RKO (cell line): ENCODE data around the gene FMN1.

ENCODE experiments used
- DNase-seq: peaks from one replicate; pipeline ENCODE4 v3.0.0-alpha.2; 2016; ENCODE audit warnings: low spot score

The FMN1 gene

DNA sequence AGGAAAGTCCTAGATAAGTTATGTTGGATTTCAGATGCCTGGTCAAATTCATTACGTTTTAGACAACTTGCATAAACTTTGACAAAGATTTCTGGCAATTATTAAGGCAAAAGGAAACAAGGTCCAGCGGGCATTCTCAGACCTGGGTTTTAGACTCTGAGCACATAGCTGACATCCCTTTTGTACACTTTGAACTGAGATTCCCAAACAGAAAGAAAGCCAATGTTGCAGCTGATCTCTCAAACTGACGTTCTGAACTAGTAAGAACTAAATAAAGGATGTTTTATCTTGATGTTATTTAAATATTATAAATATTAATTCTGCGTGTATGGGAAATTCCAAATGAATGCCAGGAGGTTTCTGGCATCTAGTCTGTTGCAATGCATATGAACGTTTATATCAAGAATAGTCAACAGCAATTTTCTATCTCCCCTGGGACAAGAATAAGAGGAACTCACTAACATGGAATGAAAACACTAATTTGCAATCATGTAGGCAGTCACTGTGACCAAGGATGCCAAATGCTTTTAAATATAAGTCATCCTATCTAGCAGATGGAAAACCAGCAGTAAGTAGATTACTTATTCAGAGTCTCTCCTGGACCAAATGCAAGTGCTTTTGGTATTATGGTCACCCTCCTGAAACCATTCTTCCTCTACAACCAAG lies 274.6 kb downstream of the FMN1 start:
- DNase-seq, result no peak

DNA sequence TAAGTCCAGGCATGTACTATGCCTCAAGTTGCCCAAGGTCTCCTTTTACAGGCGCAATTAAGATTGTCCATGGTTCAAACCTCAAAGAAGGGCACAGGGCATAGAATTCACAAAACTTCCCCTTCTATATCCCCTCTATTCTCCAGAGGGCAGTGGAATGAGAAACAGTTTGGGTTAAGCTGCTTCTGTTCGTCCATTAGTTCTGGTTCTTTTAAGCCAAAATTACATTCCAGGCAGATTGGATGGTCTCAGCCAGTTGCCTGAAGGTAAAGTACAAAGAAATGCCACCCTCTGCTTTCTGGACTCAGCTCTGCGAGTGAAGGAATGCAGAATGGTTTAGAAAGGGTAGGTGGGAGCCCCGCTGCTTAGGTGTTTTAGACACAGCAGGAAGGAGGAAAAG lies 276.0 kb downstream of the FMN1 start:
- no peak for DNase-seq

DNA sequence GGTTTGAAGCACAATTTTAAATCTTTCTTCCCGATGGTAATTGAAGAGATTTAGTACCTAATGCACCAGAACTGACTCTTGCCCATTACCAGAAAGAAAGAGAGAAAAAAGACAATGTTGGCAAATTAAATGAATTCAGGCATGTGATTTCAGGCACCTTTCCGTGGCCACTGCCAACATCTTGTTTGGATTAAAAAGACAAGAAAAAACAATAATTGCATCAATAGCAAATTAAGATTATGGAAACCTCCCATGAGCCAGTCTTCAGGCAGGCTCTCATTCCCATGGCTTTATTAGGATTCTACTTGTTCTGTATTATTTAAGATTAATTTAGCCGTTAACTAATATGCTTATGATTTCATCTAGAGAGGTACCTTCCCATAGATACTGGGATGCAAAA lies 283.7 kb downstream of the FMN1 start:
- no peak for DNase-seq

DNA sequence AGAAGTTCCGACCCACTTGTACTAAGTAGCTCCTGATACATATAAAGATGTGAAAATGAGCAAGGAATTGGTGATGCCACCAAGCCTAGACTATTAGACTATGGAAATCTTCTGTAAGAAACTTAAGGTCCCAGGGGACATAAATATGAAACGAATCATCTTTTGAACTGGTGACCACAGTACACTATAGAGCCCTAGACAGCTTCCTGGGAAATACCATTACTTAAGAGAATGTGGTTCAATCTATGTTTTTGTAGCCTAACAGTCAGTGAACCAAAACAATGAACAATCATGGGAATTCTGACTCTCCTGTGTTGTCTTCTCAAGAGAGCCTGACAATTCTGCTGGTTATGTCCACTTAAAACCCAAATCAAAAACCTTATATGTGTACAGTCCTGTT lies 285.1 kb downstream of the FMN1 start:
- no peak for DNase-seq

DNA sequence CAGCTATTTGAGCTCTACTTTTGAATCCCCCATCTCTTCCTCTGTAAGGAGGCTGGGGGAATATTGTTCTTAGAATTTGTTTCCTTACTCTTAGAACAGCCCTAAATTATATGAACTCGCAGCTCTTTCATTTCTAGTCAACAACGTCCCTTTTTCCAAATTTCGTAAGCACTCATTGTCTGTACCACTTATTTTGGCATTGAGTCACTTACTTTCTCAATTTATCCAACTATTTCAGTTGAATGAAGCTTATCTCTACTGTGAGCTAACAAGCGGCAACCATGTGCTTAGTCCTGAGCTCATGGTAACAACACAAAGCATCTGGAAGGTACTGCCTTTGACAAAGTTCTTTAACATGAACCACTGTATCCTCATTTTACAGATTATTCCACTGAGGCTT lies 285.6 kb downstream of the FMN1 start:
- no peak for DNase-seq

DNA sequence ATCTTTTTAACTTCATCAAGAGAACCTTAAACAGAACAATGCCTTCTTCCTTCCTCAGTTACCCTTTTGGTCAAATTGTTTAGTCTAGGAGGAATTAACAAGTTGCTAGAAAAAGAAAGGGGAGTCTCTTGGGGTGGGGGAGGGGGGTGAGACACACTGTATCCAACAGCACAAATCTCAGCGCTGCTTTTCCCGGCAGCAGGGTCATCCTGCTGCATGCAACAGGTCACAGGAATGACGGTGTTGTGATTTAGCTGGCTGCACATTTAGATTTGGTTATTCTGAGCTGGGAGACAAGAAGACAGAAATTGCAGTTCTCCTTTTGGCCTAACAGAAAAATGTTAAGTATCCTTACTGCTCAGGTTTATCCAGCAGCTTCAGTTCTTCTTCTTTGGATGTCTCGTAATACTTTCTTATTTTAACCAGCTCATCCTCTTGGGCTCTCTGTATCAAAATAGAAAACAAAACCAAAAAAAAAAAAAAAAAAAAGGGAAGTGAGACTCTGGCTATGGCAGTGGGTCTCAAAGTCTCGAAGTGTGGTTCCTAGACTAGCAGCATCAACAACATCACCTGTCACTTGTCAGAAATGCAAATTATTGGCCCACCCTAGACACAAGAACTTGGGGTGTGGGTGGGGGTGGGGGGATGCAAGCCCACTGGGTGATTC lies 286.2 kb downstream of the FMN1 start:
- DNase-seq, result no peak

DNA sequence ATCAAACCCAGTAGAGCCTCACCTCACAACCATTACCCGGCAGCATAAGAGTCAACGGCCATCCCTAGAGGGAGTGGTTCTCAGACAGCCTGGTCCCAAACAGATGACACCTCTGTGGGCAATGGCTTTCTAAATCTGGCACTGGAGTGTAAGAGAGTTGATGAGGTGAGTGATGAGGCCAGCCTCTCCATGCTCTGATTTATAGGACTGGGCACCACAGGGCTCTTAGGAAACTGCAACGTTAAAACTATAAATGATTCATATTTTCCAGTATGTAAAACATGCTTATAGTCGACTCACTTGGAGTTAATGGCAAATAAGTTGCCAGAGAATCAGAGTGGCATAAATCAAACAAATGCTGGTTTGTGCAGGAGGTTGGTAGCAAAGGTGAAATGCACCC lies 289.0 kb downstream of the FMN1 start:
- DNase-seq, result peak; percentile 14

DNA sequence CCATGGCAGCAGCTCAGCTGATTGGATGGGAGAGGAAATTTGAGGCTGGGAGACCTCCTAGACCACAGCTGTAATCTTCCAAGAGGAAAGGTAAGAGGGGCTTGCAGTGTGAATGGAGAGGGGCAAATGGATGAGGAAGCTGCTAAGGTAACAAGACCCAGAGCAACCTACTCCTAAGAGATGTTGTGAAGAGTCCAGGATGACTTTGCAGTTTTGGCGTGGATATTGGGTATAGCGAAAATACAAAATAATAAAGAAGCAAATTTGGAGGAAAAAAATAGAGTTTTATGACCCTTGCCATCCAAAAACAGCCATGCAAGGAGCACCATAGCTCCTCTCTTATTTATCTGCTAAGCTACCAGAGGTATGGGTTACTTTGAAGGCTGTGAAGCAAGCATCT lies 290.1 kb downstream of the FMN1 start:
- no peak for DNase-seq

DNA sequence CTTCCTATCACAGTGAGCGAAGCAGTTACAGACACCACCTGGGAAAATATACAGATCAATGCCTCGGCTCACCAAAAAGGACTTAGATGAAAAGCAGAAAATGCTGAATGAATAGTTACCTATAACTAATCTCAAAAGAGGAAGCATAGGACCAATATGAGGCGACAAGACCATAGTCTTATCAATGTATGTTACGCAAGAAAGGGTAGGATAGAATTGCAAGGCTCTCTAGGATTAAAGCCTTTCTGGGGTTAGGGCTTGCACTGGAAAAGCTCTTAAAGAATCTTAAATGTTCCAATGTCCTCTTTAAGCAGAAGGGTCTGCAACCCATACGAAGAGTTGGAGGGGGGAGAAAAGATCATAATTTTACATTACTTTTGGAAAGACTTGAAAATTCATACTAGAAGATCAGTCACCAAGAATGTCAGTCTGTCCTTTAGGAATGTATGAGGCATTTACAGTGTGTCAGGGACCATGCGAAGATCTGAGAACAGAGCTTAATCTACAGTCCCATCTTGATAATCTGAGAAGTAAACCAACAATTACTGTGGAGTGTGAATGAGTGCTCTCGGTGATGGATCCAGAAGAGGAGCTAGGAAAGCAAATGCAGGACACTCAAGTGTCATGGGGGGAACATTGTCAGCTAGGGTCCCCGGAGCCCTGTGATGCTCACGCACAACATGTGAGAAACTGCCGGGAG lies 290.8 kb downstream of the FMN1 start:
- no peak for DNase-seq

DNA sequence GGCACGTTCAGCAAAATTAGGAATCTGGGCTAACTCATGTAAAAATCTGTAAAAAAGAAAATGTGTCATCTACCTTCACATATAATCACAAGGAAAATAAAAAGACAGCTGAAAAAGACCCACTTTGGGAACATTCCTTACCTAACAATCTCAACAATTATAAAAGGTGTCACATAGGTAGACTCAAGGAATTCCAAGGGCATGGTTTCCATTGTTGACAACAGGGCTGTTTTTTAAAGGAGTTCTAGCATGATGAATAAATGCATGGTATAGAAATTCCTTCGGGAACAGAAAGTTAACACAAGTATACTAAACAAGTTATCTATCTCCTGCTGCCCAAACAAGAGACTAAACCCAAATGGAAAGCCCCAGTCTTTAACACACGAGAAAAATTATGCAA lies 292.5 kb downstream of the FMN1 start:
- DNase-seq, result no peak

DNA sequence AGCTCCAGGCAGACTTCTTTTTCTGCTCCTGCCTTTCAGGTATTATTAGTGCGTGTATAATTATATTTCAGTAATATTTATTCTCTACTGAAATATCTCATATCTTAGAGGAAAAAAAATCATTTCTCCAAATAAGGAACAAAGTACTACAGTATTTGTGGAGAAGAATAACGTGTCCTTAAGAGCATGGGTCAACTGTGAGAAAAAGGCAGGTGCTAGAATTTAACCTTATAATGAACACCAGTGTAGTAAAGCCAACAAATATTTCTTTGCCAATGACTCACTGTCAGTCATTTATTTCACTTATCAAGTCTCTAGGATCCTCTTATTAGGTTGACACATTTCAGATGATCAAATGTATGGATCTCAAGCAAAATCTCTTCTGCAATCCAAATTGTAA lies 293.3 kb downstream of the FMN1 start:
- DNase-seq, result no peak

DNA sequence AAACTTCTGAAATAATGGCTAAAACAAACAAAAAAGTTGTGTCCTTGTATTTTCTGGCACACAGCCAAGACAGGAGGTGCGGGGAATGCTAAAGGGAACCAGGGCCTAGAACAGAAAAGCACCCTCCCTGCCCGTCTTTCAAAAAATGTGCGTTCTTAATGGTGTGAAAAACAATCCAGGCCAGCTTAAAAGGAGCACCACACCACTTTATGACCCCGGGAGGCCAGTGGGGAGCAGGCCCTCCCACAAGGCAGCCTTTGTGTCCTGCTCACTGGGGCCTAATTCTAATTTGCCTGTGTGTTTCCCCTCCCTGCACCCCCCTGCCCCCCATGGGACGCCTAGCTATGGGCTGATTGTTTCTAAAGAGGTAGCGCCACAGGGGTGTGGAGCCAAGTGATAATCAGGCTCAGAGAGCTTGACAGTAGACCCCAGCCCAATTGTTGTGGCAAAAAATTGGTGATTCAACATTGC lies 295.4 kb downstream of the FMN1 start:
- DNase-seq, result no peak

DNA sequence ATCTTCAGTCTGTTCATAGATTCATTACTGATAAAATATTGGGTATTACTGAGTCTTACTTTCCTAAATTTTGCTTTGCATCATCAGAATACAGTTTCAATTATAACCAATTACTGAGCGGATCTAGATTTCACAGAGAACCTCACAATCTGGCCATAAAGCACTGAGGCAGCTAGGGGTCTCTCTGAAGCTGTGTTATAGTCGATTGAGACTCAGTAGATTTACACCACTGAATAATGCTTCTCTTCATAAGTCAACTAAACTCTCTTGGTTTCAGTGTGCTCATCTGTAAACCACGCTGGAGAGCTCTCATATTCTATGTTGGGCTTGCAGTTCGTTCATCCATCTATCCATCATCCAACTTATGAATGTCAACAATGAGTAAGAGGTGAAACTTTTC lies 296.1 kb downstream of the FMN1 start:
- no peak for DNase-seq

DNA sequence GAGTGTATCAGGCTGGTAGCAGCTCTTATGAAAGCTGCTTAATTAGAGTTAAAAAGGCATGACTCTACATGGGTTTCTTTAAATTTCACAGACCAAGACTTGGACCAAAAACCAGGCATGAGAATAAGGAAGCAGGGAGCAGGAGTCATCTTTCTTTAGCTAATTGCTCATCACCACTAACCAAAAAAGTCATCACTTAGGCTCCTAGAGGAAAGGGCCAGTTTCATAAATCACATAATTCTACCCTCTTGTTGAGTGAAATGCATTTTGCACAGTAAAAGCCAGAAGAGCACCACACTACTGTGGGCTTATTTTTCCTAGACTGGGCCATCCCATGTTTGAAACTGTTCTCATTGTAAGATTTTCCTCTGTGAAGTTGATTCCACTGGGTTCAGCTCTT lies 301.1 kb downstream of the FMN1 start:
- DNase-seq, result no peak

DNA sequence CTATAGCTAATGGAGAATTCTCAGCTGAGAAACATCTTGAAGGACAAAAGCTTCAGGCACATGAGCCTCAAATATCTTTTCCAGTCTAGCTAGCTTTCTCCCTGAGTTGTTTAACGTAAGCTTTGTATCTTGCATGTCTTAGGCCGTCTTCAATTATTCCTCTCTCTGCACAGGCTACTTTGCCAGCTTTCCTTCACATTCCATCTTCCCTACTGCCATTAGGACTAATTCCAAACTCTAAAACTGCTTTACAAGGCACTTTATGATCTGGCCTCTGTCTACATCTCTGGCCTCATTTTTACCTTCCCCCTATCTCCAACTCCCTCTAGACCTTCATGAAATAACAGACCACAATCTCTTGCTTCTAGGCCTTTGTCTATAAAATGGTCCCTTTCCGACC lies 305.3 kb downstream of the FMN1 start:
- DNase-seq, result no peak

DNA sequence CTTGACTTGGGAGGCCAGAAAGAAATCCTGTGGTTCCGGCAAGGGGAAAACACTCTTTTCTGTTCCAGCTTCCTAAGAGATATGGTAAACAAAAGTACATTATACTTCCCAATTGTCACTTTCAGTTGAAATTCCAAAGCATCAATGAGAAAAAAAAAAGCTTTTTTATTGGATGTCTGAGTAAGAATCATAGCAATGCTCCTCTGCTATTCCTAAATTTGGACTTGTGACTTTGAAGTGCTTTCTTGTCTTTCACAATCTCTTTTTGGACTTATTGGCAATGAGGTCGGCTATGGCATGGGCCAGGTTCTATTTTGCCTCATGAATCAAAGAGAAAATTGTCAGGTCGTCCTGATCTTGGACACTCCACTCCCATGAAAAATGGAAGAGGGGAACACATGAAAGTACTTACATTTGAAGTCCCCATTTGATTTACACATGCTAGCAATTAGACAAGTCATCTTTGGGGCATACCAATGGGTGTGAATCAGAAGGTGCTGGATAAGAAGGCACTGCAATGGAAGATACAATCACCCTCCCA lies 306.2 kb downstream of the FMN1 start:
- no peak for DNase-seq

DNA sequence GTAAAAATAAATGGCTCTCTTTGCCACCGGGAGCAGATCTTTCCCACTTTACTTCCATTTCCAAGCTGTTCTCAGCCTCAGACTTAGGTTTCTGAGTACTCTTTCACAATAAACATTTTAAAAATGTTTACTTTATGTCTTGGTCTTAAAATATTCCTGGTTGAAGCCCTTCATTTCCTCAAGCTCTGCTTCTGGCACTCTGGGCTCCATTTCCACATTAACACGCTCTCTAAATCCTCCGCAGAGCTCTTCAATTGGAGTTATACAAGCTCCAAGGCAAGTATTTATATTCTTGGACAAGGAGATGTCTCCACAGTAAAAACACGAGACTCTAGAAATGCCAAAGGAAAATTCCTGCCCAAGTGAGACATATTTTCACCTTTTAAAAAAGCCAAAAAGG lies 307.4 kb downstream of the FMN1 start:
- DNase-seq, result no peak

DNA sequence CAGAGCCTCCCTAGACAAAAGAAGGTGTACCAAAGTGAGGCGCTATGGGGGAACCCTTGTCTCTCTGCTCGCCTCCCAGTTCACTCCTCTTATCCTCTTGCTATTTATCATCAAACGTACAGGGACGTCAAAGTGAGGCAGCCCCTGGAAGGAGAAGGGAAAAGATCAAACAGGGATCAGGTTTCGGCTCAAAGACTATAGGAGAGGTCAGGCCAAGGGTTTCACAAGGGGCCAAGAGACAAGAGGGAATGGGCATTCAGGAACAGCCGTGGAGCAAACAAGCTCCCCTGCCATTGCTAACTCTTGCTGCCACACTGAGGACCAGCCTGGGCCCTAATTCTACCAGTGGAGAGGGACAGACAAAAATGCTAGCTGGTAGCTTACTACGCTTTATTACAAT lies 308.1 kb downstream of the FMN1 start:
- DNase-seq, result no peak

DNA sequence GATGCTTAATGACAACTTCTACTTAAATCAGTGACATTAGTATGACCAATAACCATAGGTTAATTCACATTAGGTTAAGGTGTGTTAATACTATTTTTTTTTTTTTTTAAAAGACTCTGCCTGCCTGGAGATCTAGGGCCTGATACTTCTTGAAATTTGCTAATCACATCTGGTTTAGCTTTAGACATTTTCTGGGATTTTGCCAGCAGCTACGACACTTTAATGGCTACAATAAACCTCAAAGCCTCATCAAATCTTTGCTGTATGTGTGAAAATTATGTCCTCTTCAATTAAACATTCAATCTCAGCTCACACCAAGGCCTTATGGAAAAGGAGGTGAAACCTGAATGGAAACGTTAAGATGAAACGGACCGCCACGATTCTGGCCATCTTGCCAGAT lies 308.8 kb downstream of the FMN1 start:
- no peak for DNase-seq

DNA sequence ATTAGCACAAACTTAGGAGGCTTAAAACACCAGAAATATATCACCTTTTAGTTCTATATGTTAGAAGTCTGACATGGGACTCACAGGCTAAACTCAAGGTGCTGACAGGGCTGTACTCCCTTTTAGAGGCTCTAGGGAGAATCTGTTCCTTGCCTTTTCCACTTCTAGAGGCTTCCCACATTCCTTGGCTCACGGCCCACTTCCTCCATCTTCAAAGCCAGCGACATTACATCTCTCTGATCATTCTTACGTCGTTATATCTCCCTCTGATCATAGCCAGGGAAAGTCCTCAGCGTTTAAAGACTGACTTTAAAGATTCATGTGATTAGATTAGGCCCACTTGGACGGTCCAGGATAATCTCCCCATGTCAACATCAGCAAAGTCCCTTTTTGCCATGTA lies 310.4 kb downstream of the FMN1 start:
- DNase-seq, result no peak

DNA sequence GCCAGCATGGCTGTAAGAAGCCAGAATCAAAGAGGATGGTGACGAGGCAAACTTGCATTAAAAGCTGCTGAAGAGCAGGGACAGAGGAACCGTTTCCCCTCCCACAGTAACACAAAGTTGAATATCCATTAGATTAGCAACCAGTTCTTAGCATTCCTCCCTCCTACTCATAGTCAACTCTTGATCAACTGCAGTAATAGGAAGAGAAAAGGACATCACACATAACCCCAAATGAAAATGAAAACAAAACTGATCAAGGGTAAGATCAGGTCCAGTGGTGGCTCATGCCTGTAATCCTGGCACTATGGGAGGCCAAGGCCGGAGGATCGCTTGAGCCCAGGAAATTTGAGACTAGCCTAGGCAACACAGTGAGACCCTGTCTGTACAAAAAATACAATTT lies 311.6 kb downstream of the FMN1 start:
- DNase-seq, result no peak

DNA sequence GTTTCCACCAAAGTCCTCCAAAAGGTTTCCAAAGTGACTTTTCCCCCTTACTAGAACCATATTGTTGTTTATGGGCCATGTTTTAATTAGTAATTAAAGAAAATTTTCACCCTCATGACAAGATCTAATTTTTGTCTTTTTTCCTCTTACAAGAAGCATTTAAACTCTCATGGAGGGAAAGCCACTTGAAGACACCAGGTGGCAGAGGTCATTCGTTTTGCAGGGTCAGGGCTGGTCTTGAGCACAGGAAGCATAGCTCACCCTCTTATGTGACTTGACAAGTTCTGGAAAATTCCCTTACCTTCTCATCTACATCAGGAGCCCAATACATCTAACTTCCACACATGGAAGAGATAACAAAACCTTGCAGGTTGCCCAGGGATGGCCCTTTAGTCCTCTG lies 313.0 kb downstream of the FMN1 start:
- DNase-seq, result no peak

DNA sequence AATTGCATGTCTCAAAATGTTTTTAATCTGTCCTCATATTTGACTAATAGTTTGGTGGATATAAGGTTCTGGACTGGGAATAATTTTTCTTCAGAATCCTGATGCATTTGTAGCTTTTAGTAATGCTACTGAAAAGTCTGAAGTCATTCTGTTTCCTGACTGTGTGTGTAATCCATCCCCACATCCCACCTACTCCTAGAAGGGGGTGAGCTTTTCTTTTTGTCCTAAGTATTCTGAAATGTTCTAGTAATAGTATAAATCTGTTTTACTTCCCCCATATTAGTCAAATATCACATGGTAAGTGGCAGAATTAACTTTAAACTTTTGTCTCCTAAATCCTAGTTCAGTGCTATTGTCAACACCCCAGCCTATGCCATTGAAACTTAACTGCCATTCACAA lies 313.9 kb downstream of the FMN1 start:
- DNase-seq, result no peak
